ENCODE results near the gene SLC9A7.

Gene SLC9A7

GRCh38 chrX:46597208-46597607, 161.7 kb downstream of the SLC9A7 start:
- DNase-seq = no peak

GRCh38 chrX:46595084-46595483, 163.8 kb downstream of the SLC9A7 start:
- no peak for DNase-seq

GRCh38 chrX:46589977-46590723, 168.8 kb downstream of the SLC9A7 start:
- DNase-seq = peak; percentile 19

GRCh38 chrX:46588263-46588662, 170.7 kb downstream of the SLC9A7 start:
- peak; percentile 48 for DNase-seq

GRCh38 chrX:46587753-46588171, 171.2 kb downstream of the SLC9A7 start:
- no peak for DNase-seq

GRCh38 chrX:46587158-46587557, 171.8 kb downstream of the SLC9A7 start:
- no peak for DNase-seq

- no peak for DNase-seq
These were observed 174.2 kb downstream of the SLC9A7 start for GRCh38 chrX:46584736-46585135.

GRCh38 chrX:46582966-46583365, 176.0 kb downstream of the SLC9A7 start:
- DNase-seq = no peak

GRCh38 chrX:46582325-46582724, 176.6 kb downstream of the SLC9A7 start:
- no peak for DNase-seq

- DNase-seq = no peak
These were observed 178.3 kb downstream of the SLC9A7 start for GRCh38 chrX:46580613-46581012.

GRCh38 chrX:46579250-46579649, 179.7 kb downstream of the SLC9A7 start:
- no peak for DNase-seq

- DNase-seq = no peak
These were observed 181.5 kb downstream of the SLC9A7 start for GRCh38 chrX:46577221-46578005.

GRCh38 chrX:46576458-46576857, 182.5 kb downstream of the SLC9A7 start:
- DNase-seq = no peak

- no peak for DNase-seq
These were observed 182.9 kb downstream of the SLC9A7 start for GRCh38 chrX:46575991-46576392.

- no peak for DNase-seq
These were observed 183.3 kb downstream of the SLC9A7 start for GRCh38 chrX:46575586-46575985.

- peak; percentile 39 for DNase-seq
These were observed 184.0 kb downstream of the SLC9A7 start for GRCh38 chrX:46574774-46575381.

- peak; percentile 76 for DNase-seq
These were observed 184.8 kb downstream of the SLC9A7 start for GRCh38 chrX:46573892-46574773.

- peak; percentile 69 for DNase-seq
These were observed 185.5 kb downstream of the SLC9A7 start, which contains the start of gene CHST7 for GRCh38 chrX:46573331-46573891. Gene CHST7, plus strand, starts transcription at chrX:46573765. Its CDS starts 167 bp downstream, at chrX:46573932.

- DNase-seq = peak; percentile 50
These were observed 186.5 kb downstream of the SLC9A7 start for GRCh38 chrX:46572340-46572936.

- no peak for DNase-seq
These were observed 187.2 kb downstream of the SLC9A7 start for GRCh38 chrX:46571423-46572339.

- no peak for DNase-seq
These were observed 189.3 kb downstream of the SLC9A7 start for GRCh38 chrX:46569621-46570020.
